ENCODE data around the gene PAQR4.

- TF ChIP-seq MXI1 (conservative IDR thresholded peaks at IDR 0.05; ENCODE audit: poor library complexity, severe bottlenecking): no peak
- no peak for TF ChIP-seq CTCF (IDR thresholded peaks at IDR 0.05; ENCODE audit: poor library complexity, severe bottlenecking)
- no peak for TF ChIP-seq EZH2 (IDR thresholded peaks at IDR 0.05; ENCODE audit: borderline replicate concordance, insufficient read depth, low read length, poor library complexity, severe bottlenecking)
- TF ChIP-seq POLR2AphosphoS5 (IDR thresholded peaks at IDR 0.05): no peak
- no peak for TF ChIP-seq SMC3 (conservative IDR thresholded peaks at IDR 0.05; ENCODE audit: poor library complexity)
- TF ChIP-seq EP300 (conservative IDR thresholded peaks at IDR 0.05; ENCODE audit: poor library complexity, severe bottlenecking): no peak
- TF ChIP-seq, protein P1, sequence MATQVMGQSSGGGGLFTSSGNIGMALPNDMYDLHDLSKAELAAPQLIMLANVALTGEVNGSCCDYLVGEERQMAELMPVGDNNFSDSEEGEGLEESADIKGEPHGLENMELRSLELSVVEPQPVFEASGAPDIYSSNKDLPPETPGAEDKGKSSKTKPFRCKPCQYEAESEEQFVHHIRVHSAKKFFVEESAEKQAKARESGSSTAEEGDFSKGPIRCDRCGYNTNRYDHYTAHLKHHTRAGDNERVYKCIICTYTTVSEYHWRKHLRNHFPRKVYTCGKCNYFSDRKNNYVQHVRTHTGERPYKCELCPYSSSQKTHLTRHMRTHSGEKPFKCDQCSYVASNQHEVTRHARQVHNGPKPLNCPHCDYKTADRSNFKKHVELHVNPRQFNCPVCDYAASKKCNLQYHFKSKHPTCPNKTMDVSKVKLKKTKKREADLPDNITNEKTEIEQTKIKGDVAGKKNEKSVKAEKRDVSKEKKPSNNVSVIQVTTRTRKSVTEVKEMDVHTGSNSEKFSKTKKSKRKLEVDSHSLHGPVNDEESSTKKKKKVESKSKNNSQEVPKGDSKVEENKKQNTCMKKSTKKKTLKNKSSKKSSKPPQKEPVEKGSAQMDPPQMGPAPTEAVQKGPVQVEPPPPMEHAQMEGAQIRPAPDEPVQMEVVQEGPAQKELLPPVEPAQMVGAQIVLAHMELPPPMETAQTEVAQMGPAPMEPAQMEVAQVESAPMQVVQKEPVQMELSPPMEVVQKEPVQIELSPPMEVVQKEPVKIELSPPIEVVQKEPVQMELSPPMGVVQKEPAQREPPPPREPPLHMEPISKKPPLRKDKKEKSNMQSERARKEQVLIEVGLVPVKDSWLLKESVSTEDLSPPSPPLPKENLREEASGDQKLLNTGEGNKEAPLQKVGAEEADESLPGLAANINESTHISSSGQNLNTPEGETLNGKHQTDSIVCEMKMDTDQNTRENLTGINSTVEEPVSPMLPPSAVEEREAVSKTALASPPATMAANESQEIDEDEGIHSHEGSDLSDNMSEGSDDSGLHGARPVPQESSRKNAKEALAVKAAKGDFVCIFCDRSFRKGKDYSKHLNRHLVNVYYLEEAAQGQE (IDR thresholded peaks at IDR 0.05; ENCODE audit: borderline replicate concordance): no peak
These were observed 34.7 kb upstream of the PAQR4 start for GRCh38 chr16:2934450-2934849.
